Activated T-helper 1 cell treated with anti-CD3 and anti-CD28 coated beads, Interleukin-2, amount 50 U/mL, for 16 hours (primary cell): ENCODE data around the gene GALNT10.

Experiments used
- DNase-seq, 2 donors: peaks; one replicate each; pipeline ENCODE4 v3.0.0-alpha.2; 2020; ENCODE audit warnings: low read depth in 1 of 2, low spot score in 1 of 2

GALNT10 gene

DNA sequence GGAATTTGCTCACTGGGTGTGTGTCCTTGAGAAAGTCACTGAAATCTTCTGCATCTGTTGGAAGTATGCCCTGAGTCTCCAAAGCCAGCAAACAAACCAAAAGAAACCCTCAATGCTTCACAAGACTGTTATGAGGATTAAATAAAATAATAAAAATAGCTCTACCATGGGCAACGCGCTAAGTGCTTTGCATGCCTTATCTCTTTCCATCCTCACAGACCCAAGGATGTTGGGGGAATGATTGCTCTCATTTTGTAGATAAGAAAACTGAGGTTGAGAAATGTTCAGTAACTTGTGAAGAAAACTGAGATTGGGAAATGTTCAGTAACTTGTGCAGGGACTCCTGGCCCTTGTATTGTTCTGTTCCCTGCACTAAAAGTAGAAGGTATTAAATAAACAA is 279.6 kb downstream of the GALNT10 start:
- no peak for DNase-seq
